Smooth muscle cell (in vitro differentiated cells): ENCODE results near the gene SUPT6H. TPM values are rescaled to one million over a fixed set of nuclear protein-coding genes. Genes with fewer than 3 reads are reported as not detected.

Experiments
- DNase-seq: peaks from one replicate; lab custom pipeline; 2025; ENCODE audit not compliant: unreplicated experiment; lab: John Stamatoyannopoulos, UW
- H2AFZ ChIP-seq: fragments of 200-600 bp; sonication (generic); 2 replicates; pipeline ENCODE4 v1.6.0; 2016; ENCODE audit warnings: antibody characterized with exemption, low read depth, mild to moderate bottlenecking
- H3F3A ChIP-seq: fragments of 200-600 bp; sonication (generic); 2 replicates; pipeline ENCODE4 v1.6.0; 2017; ENCODE audit warnings: antibody characterized with exemption, low read depth
- H3K27ac ChIP-seq: fragments of 200-600 bp; sonication (generic); 2 replicates; pipeline ENCODE4 v1.5.1; 2016; ENCODE audit warnings: low read depth, mild to moderate bottlenecking
- H3K27me3 ChIP-seq: fragments of 200-600 bp; sonication (generic); 2 replicates; pipeline ENCODE4 v1.6.1; 2016; ENCODE audit warnings: low read depth, mild to moderate bottlenecking
- H3K36me3 ChIP-seq: fragments of 200-600 bp; sonication (generic); 2 replicates; pipeline ENCODE4 v1.5.1; 2016; ENCODE audit warnings: low read depth
- H3K4me1 ChIP-seq: fragments of 200-600 bp; sonication (generic); 2 replicates; pipeline ENCODE4 v1.5.1; 2016; ENCODE audit warnings: low read depth
- H3K4me2 ChIP-seq: fragments of 200-600 bp; sonication (generic); 2 replicates; pipeline ENCODE4 v1.6.0; 2016; ENCODE audit warnings: mild to moderate bottlenecking
- H3K4me3 ChIP-seq: fragments of 200-600 bp; sonication (generic); 2 replicates; pipeline ENCODE4 v1.5.1; 2016; ENCODE audit warnings: mild to moderate bottlenecking
- H3K79me2 ChIP-seq: fragments of 200-600 bp; sonication (generic); 2 replicates; pipeline ENCODE4 v1.6.0; 2016; ENCODE audit warnings: low read depth, mild to moderate bottlenecking
- H3K9ac ChIP-seq: fragments of 200-600 bp; sonication (generic); 2 replicates; pipeline ENCODE4 v1.6.0; 2016; ENCODE audit warnings: low read depth
- H3K9me3 ChIP-seq: fragments of 200-600 bp; sonication (generic); replicated peaks from 2 replicates; pipeline ENCODE4 v1.5.1; 2016; ENCODE audit warnings: low read depth
- H4K20me1 ChIP-seq: fragments of 200-600 bp; sonication (generic); 2 replicates; pipeline ENCODE4 v1.6.0; 2016; ENCODE audit warnings: low read depth
- WGBS: methylation state at CpG from one replicate; pipeline ENCODE4 v1.1.7; 2016; ENCODE audit warnings: low lambda C conversion rate; 5-methylcytosine and 5-hydroxymethylcytosine counted together
- polyA plus RNA-seq: library from polyadenylated mRNA; unstranded; fragments of >200 nt; fragmentation: Nextera tagmentation; extraction: Ambion mirVana; gene quantifications from 2 replicates; pipeline ENCODE4 v1.2.1, GENCODE V29; 2016
- total RNA-seq: library from RNA; depleted of rRNA; stranded (reverse); fragments of >200 nt; gene quantifications from 2 replicates; pipeline ENCODE4 v1.2.3, GENCODE V29; 2014
- TF ChIP-seq, protein P1 (sequence below): fragments of 200-600 bp; sonication (generic); IDR thresholded peaks from 2 replicates; pipeline ENCODE4 v1.5.1; 2017; ENCODE audit warnings: borderline replicate concordance, mild to moderate bottlenecking, antibody characterized with exemption; ENCODE audit not compliant: insufficient read depth, poor library complexity, severe bottlenecking

Gene SUPT6H
- total and polyA plus RNA-seq, 2 experiments from 2014 or later: 22.4 to 64.0 TPM

DNA sequence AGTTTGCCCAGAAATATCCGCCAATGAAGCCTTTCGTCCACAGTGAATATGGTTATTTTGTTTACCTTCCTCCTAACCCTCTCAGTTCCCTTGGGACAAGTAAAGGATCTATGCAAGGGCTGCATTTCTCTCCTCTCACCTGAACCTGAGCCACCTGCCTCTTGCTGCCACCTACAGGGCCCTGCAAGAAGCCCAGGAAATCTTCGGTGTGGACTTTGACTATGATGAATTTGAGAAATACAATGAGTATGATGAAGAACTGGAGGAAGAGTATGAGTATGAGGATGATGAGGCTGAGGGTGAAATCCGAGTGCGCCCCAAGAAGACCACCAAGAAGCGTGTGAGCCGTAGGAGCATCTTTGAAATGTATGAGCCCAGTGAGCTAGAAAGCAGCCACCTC, 14.0 kb downstream of the SUPT6H start:
- Histone ChIP-seq H3K4me2 (no peak overlapping the region), H3K27ac (no peak overlapping the region), H2AFZ (no peak overlapping the region), H3F3A (no peaks in the 10 kb centered on the region), H3K4me1 (no peaks in the 10 kb centered on the region), H3K27me3 (no peaks in the 10 kb centered on the region), H3K9ac (no peak overlapping the region), H3K36me3 (peaks cover 55% of the 10 kb centered on the region), H3K4me3 (no peak overlapping the region), H3K9me3 (no peaks in the 10 kb centered on the region), H4K20me1 (peaks cover 17% of the 10 kb centered on the region), H3K79me2 (peaks cover 11% of the 10 kb centered on the region)
- DNase-seq: no peak
- 97% methylated on average over 7 of the region's 7 CpGs for WGBS
- TF ChIP-seq, protein P1, sequence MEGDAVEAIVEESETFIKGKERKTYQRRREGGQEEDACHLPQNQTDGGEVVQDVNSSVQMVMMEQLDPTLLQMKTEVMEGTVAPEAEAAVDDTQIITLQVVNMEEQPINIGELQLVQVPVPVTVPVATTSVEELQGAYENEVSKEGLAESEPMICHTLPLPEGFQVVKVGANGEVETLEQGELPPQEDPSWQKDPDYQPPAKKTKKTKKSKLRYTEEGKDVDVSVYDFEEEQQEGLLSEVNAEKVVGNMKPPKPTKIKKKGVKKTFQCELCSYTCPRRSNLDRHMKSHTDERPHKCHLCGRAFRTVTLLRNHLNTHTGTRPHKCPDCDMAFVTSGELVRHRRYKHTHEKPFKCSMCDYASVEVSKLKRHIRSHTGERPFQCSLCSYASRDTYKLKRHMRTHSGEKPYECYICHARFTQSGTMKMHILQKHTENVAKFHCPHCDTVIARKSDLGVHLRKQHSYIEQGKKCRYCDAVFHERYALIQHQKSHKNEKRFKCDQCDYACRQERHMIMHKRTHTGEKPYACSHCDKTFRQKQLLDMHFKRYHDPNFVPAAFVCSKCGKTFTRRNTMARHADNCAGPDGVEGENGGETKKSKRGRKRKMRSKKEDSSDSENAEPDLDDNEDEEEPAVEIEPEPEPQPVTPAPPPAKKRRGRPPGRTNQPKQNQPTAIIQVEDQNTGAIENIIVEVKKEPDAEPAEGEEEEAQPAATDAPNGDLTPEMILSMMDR: no peak

DNA sequence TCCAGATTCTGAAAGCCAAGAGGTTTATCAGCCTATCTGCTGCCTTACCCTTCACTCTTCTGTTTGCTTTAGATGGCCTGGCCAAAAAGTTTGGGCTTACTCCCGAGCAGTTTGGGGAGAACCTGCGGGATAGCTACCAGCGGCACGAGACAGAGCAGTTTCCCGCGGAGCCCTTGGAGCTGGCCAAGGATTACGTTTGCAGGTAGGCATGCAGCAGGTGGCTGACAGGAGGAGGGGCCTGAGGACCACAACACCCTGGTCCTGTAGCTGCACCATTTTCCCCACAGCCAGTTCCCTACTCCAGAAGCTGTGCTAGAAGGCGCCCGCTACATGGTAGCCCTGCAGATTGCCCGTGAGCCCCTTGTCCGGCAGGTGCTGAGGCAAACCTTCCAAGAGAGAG, 20.6 kb downstream of the SUPT6H start:
- peaks cover 4% of the 10 kb centered on the region for H3F3A ChIP-seq
- H3K9ac ChIP-seq: no peak overlapping the region
- WGBS: 97% methylated on average over 11 of the region's 11 CpGs
- H3K79me2 ChIP-seq: no peaks in the 10 kb centered on the region
- H3K9me3 ChIP-seq: no peaks in the 10 kb centered on the region
- H3K27me3 ChIP-seq: no peaks in the 10 kb centered on the region
- H3K27ac ChIP-seq: no peak overlapping the region
- H4K20me1 ChIP-seq: peaks cover 6% of the 10 kb centered on the region
- H3K4me1 ChIP-seq: no peaks in the 10 kb centered on the region
- no peak overlapping the region for H3K4me3 ChIP-seq
- no peak overlapping the region for H2AFZ ChIP-seq
- DNase-seq: no peak
- H3K4me2 ChIP-seq: no peak overlapping the region
- TF ChIP-seq, protein P1: no peak
- peaks cover 73% of the 10 kb centered on the region for H3K36me3 ChIP-seq

DNA sequence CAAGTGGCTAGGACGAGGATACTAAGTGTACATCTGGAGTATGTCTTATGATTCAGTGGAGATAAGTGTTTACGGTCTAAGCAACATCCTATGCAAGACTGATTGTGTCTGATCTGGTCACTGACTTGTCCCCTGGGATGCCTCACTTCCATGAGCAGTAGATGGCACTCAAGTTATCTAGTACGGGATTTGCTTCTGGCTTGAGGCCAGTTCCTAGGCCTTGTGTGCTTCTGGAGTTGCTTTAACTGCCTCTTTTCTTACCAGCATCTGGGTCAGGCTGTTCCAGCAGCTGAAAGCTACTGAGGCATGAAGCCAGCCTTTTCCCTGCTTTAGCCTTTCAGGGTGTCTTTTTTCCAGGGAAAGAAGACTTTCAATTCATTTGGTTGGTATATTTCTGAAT, 23.0 kb downstream of the SUPT6H start:
- WGBS: 21% methylated on average over 3 of the region's 3 CpGs
- H3K36me3 ChIP-seq: peaks cover 79% of the 10 kb centered on the region
- TF ChIP-seq, protein P1: no peak

DNA sequence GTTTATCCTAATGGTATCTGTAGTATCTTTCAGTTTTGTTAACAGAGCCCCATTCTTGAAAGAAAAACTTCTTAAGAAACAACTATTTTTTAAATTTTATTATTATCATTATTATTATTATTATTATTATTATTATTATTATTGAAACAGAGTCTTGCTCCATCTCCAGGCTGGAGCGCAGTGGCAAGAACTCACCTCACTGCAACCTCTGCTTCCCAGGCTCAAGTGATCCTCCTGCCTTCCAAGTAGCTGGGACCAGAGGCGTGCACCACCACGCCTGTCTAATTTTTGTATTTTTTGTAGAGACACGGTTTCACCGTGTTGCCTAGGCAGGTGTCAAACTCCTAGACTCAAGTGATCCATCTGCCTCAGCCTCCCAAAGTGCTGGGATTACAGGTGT, 23.4 kb downstream of the SUPT6H start:
- Histone ChIP-seq H3K4me2 (no peak overlapping the region), H3K27me3 (no peaks in the 10 kb centered on the region), H3K79me2 (no peaks in the 10 kb centered on the region), H3F3A (peaks cover 4% of the 10 kb centered on the region), H3K9ac (no peak overlapping the region), H3K4me3 (no peak overlapping the region), H2AFZ (no peak overlapping the region), H3K27ac (no peak overlapping the region), H4K20me1 (peaks cover 6% of the 10 kb centered on the region), H3K9me3 (no peaks in the 10 kb centered on the region), H3K36me3 (peaks cover 82% of the 10 kb centered on the region), H3K4me1 (no peaks in the 10 kb centered on the region)
- TF ChIP-seq, protein P1: no peak
- WGBS: 97% methylated on average over 5 of the region's 5 CpGs
- DNase-seq: no peak

More for the DNA sequence above, 23.0 kb downstream of the SUPT6H start:
- peaks cover 4% of the 10 kb centered on the region for H3F3A ChIP-seq
- no peaks in the 10 kb centered on the region for H3K27me3 ChIP-seq
- peak; percentile 6 for DNase-seq
- H3K27ac ChIP-seq: no peak overlapping the region
- H3K79me2 ChIP-seq: no peaks in the 10 kb centered on the region
- no peaks in the 10 kb centered on the region for H3K4me1 ChIP-seq
- H3K4me2 ChIP-seq: no peak overlapping the region
- no peaks in the 10 kb centered on the region for H3K9me3 ChIP-seq
- no peak overlapping the region for H2AFZ ChIP-seq
- H3K4me3 ChIP-seq: no peak overlapping the region
- no peak overlapping the region for H3K9ac ChIP-seq
- peaks cover 6% of the 10 kb centered on the region for H4K20me1 ChIP-seq
